LNCaP clone FGC (cell line): Measurements from ENCODE around the gene POMT1.

Experiments
- DNase-seq: peaks from one replicate; pipeline ENCODE4 v3.0.0-alpha.2; 2011; ENCODE audit warnings: low read depth
- H3K4me3 ChIP-seq: 2 replicates; pipeline ENCODE4 v1.5.1; 2011; ENCODE audit warnings: mild to moderate bottlenecking, low read depth, low read length, control low read depth
- TF ChIP-seq, protein P1 (sequence below): IDR thresholded peaks from 2 replicates; pipeline ENCODE4 v1.5.1; 2012; ENCODE audit warnings: mild to moderate bottlenecking; ENCODE audit not compliant: control insufficient read depth, insufficient read depth; ENCODE audit errors: extremely low read depth

Gene POMT1

DNA sequence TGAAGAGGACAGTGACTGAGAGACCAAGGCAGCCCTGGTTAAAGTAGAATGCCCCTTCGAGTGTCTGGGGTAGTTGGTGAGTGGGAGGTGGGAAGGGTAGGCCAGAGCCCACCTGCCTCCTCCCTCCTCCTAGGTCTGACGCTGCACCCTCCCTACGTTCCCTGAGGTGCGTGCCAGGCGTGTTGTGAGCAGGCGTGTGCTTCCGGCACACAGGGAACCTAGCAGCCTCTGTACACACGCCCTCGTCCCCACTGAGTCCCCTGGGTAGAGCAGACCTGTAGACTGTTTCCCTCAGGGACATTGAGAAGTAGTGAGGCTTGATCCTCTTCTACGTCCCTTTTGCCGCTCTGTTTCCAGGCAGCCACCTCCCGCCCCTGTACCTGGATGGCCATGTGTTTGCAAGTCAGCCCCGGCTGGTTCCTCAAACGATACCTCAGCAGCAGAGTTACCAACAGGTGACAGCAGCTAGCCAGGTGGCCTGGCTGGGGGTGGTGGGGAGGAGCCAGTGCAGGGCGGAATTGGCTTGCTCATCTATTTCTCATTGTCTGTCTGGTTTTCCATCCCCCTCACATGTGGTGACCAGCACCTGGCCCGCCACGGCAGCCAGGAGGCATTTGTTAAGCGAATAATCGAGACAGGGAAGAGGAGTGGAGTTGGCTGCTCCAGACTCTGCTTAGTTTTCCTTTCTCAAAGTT is 16.8 kb upstream of the POMT1 start:
- DNase-seq: no peak
- no peak overlapping the region for H3K4me3 ChIP-seq
- TF ChIP-seq, protein P1, sequence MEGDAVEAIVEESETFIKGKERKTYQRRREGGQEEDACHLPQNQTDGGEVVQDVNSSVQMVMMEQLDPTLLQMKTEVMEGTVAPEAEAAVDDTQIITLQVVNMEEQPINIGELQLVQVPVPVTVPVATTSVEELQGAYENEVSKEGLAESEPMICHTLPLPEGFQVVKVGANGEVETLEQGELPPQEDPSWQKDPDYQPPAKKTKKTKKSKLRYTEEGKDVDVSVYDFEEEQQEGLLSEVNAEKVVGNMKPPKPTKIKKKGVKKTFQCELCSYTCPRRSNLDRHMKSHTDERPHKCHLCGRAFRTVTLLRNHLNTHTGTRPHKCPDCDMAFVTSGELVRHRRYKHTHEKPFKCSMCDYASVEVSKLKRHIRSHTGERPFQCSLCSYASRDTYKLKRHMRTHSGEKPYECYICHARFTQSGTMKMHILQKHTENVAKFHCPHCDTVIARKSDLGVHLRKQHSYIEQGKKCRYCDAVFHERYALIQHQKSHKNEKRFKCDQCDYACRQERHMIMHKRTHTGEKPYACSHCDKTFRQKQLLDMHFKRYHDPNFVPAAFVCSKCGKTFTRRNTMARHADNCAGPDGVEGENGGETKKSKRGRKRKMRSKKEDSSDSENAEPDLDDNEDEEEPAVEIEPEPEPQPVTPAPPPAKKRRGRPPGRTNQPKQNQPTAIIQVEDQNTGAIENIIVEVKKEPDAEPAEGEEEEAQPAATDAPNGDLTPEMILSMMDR: no peak

GRCh38 chr9:131487001-131487400 is 15.7 kb upstream of the POMT1 start:
- TF ChIP-seq, protein P1: no peak
- H3K4me3 ChIP-seq: no peak overlapping the region
- no peak for DNase-seq

DNA sequence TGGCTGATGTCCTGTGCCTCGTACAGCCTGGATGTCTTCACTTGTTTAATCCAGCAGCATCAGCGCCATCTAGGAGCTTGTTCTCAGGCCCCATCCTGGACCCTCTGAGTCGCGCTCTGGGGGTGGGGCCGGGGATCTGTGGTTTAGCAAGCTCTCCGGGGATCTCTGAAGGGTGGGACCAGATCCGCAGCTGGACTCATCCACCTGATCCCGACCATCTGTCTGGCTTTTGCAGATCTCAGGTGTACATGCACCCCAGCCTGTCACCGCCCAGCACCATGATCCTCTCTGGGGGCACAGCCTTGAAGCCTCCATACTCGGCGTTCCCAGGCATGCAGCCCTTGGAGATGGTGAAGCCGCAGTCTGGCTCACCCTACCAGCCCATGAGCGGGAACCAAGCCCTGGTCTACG is 15.1 kb upstream of the POMT1 start:
- H3K4me3 ChIP-seq: no peak overlapping the region
- TF ChIP-seq, protein P1: no peak
- no peak for DNase-seq

DNA sequence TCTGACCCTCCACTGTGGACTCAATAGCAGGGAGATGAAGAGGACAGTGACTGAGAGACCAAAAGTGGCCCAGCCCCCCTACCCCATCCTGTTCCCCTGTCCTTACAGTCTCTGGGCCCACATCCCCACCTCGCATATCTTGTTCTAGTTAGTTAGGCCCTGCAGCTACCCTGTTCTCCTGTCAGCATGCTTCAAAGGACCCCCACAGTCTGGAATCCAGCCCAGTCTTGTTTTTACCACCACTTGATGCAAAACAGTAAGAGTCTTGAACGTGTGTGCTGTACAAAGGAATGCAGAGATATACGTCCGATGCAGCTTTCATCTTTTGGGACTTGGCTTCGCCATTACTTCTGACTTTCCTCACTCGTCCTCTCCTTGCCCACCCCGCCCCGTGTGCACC is 12.2 kb upstream of the POMT1 start:
- H3K4me3 ChIP-seq: no peak overlapping the region
- TF ChIP-seq, protein P1: no peak
- no peak for DNase-seq

- DNase-seq: no peak
- no peak overlapping the region for H3K4me3 ChIP-seq
- TF ChIP-seq, protein P1: no peak
Observed at GRCh38 chr9:131491001-131491710, 11.6 kb upstream of the POMT1 start.

DNA sequence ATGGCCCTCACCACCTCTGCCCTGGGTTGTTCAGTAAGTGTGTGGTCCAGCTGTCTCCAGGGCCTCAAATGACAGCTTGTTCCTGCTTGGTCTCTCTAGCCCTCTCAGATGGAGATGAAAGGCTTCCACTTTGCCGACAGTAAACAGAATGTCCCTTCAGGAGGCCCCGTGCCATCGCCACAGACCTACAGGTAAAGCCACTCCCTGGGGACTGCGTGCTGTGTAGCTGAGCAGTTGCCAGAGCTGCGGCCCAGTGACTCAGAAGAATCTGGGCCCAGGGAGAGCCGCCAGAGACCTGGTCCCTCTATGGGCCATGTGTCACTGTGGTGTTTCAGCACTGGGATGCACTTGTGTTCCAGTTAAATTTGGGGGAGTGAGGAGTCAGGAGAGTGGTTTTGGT is 10.6 kb upstream of the POMT1 start:
- TF ChIP-seq, protein P1: no peak
- no peak overlapping the region for H3K4me3 ChIP-seq
- no peak for DNase-seq

- H3K4me3 ChIP-seq: no peak overlapping the region
- DNase-seq: no peak
- TF ChIP-seq, protein P1: no peak
Observed at GRCh38 chr9:131494296-131494870, 8.3 kb upstream of the POMT1 start.
